B cell (primary cell): ENCODE measurements around the gene UBE2J2. TPM values are rescaled to one million over a fixed set of nuclear protein-coding genes. Genes with fewer than 3 reads are reported as not detected.

Experiments
- ATAC-seq: fragments of 200-7000 bp; cut with Tn5 transposase; one replicate; pipeline ENCODE4 v1.10.0; 2021; ENCODE audit warnings: low read depth, mild to moderate bottlenecking, moderate number of reproducible peaks, moderate library complexity
- CTCF ChIA-PET: fragments of 350-600 bp; sonication (Branson Sonifier 250); formaldehyde crosslinking; loops from one replicate; lab custom pipeline; 2021; ENCODE audit warnings: antibody characterized with exemption, inconsistent platforms; lab: Charles Lee
- POLR2A ChIA-PET: fragments of 350-600 bp; sonication (Branson Sonifier 250); formaldehyde crosslinking; loops from one replicate; lab custom pipeline; 2021; ENCODE audit warnings: antibody characterized with exemption; lab: Charles Lee
- DNase-seq: peaks from one replicate; pipeline ENCODE4 v3.0.0; 2013
- H2AFZ ChIP-seq: 2 replicates; pipeline ENCODE4 v1.6.1; 2012; ENCODE audit warnings: mild to moderate bottlenecking, low read depth, low read length; ENCODE audit not compliant: insufficient read depth, poor library complexity, severe bottlenecking
- H3K27ac ChIP-seq, 2 donors: 1 replicate in 1 of 2; 2 replicates in 1 of 2; pipeline ENCODE4 v1.5.1; 2012 to 2013; ENCODE audit warnings: low read length in 2 of 2, mild to moderate bottlenecking in 2 of 2, moderate library complexity in 1 of 2
- H3K27me3 ChIP-seq, 4 experiments: fragments of 200-600 bp in 1 of 4; sonication (generic) in 1 of 4; replicated peaks in 1 of 4; 1 replicate in 2 of 4; 2 replicates in 2 of 4; pipeline versions ENCODE4 v1.6.1 to v1.7.0; 2013 to 2016; ENCODE audit warnings: low read length in 3 of 4, mild to moderate bottlenecking in 2 of 4, mixed read lengths in 1 of 4, moderate library complexity in 1 of 4; ENCODE audit not compliant: insufficient read depth in 4 of 4, control insufficient read depth in 3 of 4; ENCODE audit errors: control extremely low read depth in 1 of 4
- H3K36me3 ChIP-seq, 2 experiments: replicated peaks in 1 of 2; 1 replicate in 1 of 2; 2 replicates in 1 of 2; pipeline versions ENCODE4 v1.6.1 to v1.7.1; 2013; ENCODE audit warnings: low read length in 1 of 2; ENCODE audit not compliant: insufficient read depth in 2 of 2, control insufficient read depth in 1 of 2; ENCODE audit errors: control extremely low read depth in 1 of 2, extremely low read depth in 1 of 2
- H3K4me1 ChIP-seq, 2 donors: fragments of 200-600 bp in 1 of 2; sonication (generic) in 1 of 2; 1 replicate in 1 of 2; 2 replicates in 1 of 2; pipeline versions ENCODE4 v1.5.1 to v1.6.1; 2013 to 2017; ENCODE audit warnings: low read length in 2 of 2; ENCODE audit not compliant: control insufficient read depth in 2 of 2, insufficient read depth in 2 of 2
- H3K4me2 ChIP-seq: replicated peaks from 2 replicates; pipeline ENCODE3; 2012; ENCODE audit warnings: mild to moderate bottlenecking, low read depth, low read length; ENCODE audit not compliant: poor library complexity, severe bottlenecking
- H3K4me3 ChIP-seq, 5 experiments: fragments of 200-600 bp in 1 of 5; sonication (generic) in 1 of 5; 1 replicate in 3 of 5; 2 replicates in 2 of 5; pipeline versions ENCODE4 v1.5.1 to v1.7.0; 2011 to 2016; ENCODE audit warnings: low read length in 4 of 5, mild to moderate bottlenecking in 4 of 5, low read depth in 2 of 5, control low read depth in 1 of 5, moderate library complexity in 1 of 5; ENCODE audit not compliant: insufficient read depth in 1 of 5; ENCODE audit errors: control extremely low read depth in 1 of 5, extremely low read depth in 1 of 5
- H3K79me2 ChIP-seq: fragments of 200-600 bp; sonication (generic); one replicate; pipeline ENCODE4 v1.6.0; 2016; ENCODE audit warnings: low read length; ENCODE audit not compliant: control insufficient read depth, insufficient read depth
- H3K9ac ChIP-seq: fragments of 200-600 bp; sonication (generic); 2 replicates; pipeline ENCODE4 v1.6.1; 2017; ENCODE audit warnings: mild to moderate bottlenecking, low read length, moderate library complexity
- H3K9me3 ChIP-seq, 3 donors: one replicate each; pipeline versions ENCODE4 v1.6.1 to v1.7.1; 2013; ENCODE audit warnings: low read length in 2 of 3; ENCODE audit not compliant: control insufficient read depth in 2 of 3, insufficient read depth in 1 of 3; ENCODE audit errors: control extremely low read depth in 1 of 3
- H4K20me1 ChIP-seq: 2 replicates; pipeline ENCODE4 v1.6.0; 2012; ENCODE audit warnings: mild to moderate bottlenecking, low read length; ENCODE audit not compliant: insufficient read depth, control insufficient read depth, poor library complexity, severe bottlenecking
- H3K27ac Mint-ChIP-seq: one replicate; pipeline ENCODE4 v1.8.0; 2021; ENCODE audit warnings: mixed read lengths
- H3K27me3 Mint-ChIP-seq: one replicate; pipeline ENCODE4 v1.8.0; 2021; ENCODE audit warnings: mixed read lengths
- H3K4me1 Mint-ChIP-seq: one replicate; pipeline ENCODE4 v1.8.0; 2021; ENCODE audit warnings: mixed read lengths
- H3K4me3 Mint-ChIP-seq: one replicate; pipeline ENCODE4 v1.8.0; 2021; ENCODE audit warnings: mixed read lengths
- H3K9me3 Mint-ChIP-seq: one replicate; pipeline ENCODE4 v1.8.0; 2022; ENCODE audit warnings: mixed read lengths; ENCODE audit not compliant: insufficient read depth
- EZH2 ChIP-seq: IDR thresholded peaks from 2 replicates; pipeline ENCODE4 v1.6.1; 2012; ENCODE audit warnings: borderline replicate concordance, low read depth, mild to moderate bottlenecking, moderate library complexity, low read length; ENCODE audit not compliant: insufficient read depth, poor library complexity, severe bottlenecking
- WGBS: methylation state at CpG from one replicate; pipeline ENCODE4 v1.1.5; 2013; ENCODE audit warnings: missing lambda C conversion rate; ENCODE audit not compliant: insufficient coverage; 5-methylcytosine and 5-hydroxymethylcytosine counted together
- intact Hi-C: fragments of 100-400 bp; cut with micrococcal nuclease; formaldehyde crosslinking; loops from one replicate; pipeline ENCODE4 v1.10.0; 2022
- polyA plus RNA-seq: library from polyadenylated mRNA; depleted of rRNA; stranded (reverse); fragments of >200 nt; gene quantifications from 2 replicates; pipeline ENCODE4 v1.2.3, GENCODE V29; 2012
- total RNA-seq, 2 donors: library from RNA; stranded (reverse); fragments of 120-200 nt in 1 of 2; gene quantifications; 1 replicate in 1 of 2; 2 replicates in 1 of 2; pipeline versions ENCODE4 v1.2.3 to v1.2.4, GENCODE V29; 2013 to 2022
- TF ChIP-seq, protein P1 (sequence below): fragments of 200-600 bp; IDR thresholded peaks from one replicate; pipeline ENCODE4 v1.8.0; 2022; ENCODE audit warnings: antibody characterized with exemption, mild to moderate bottlenecking

UBE2J2 gene
- total and polyA plus RNA-seq, 2 donors (not counting 1 experiment from before 2014, with no cell fraction given): 40.1 to 115 TPM

DNA sequence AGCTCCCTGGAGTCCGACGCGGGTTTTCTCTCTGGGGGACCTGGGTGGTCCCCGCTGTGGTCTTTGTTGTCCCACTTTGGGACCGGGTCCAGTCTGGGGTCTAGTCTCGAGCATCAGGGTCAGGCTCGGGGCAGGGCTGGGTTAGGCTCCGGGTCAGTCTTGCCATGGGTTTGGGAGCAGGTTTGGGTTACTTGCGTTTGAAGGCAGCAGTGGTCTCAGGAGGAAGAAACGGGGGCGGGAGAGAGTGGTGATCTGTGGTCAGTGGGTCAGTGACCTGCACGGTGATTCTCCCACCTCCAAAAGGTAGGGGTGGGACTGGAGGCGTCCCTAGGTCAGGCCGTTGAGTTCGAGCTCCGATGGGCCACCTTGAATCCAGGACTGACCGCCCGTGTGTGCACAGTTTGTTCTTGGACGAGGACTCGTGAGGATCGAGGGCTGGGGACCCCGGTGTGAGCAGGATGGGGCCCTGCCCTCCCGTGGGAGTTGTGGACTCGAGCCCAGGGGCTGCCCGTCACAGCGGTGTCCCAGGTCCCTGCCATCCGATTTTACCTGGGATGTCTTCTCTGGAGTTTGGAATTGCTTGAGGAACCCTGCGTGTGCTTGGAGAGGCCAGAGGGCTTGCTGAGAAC lies 39.4 kb downstream of the UBE2J2 start:
- Mint-ChIP-seq H3K4me3 (peak overlapping the region; percentile 84), H3K9me3 (no peaks in the 10 kb centered on the region), H3K27me3 (no peaks in the 10 kb centered on the region), H3K27ac (peak overlapping the region; percentile 15), H3K4me1 (peaks cover 41% of the 10 kb centered on the region)
- intact Hi-C loops: loop anchor here (5.0 to 10.0 kb wide), 2 partner anchors 73 to 199 kb away; partner anchors contain the start of genes ACAP3 and PUSL1
- Histone ChIP-seq H3K4me3 (no peak overlapping the region), H4K20me1 (peaks cover 49% of the 10 kb centered on the region), H3K79me2 (peaks cover 47% of the 10 kb centered on the region), H3K27me3 (peaks cover 0 to 18% (median 6%) of the 10 kb centered on the region in 4 experiments), H3K27ac (no peak overlapping the region), H3K4me1 (peaks cover 38 to 43% of the 10 kb centered on the region in 2 donors), H3K9ac (no peak overlapping the region), H2AFZ (no peak overlapping the region), H3K4me2 (no peak overlapping the region), H3K36me3 (peaks cover 0 to 8% of the 10 kb centered on the region in 2 experiments), H3K9me3 (peaks cover 0 to 5% (median 0%) of the 10 kb centered on the region in 3 donors)
- ChIA-PET POLR2A (no interaction called here), CTCF (interaction anchor here (1.0 kb wide), 1 partner anchor 112 kb away, joined by 3 read pairs; no protein-coding TSS in a partner anchor)
- ATAC-seq (no peak), DNase-seq (no peak)
- TF ChIP-seq EZH2: no peak
- TF ChIP-seq, protein P1, sequence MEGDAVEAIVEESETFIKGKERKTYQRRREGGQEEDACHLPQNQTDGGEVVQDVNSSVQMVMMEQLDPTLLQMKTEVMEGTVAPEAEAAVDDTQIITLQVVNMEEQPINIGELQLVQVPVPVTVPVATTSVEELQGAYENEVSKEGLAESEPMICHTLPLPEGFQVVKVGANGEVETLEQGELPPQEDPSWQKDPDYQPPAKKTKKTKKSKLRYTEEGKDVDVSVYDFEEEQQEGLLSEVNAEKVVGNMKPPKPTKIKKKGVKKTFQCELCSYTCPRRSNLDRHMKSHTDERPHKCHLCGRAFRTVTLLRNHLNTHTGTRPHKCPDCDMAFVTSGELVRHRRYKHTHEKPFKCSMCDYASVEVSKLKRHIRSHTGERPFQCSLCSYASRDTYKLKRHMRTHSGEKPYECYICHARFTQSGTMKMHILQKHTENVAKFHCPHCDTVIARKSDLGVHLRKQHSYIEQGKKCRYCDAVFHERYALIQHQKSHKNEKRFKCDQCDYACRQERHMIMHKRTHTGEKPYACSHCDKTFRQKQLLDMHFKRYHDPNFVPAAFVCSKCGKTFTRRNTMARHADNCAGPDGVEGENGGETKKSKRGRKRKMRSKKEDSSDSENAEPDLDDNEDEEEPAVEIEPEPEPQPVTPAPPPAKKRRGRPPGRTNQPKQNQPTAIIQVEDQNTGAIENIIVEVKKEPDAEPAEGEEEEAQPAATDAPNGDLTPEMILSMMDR: no peak
- WGBS: 97% methylated on average over 28 of the region's 28 CpGs

DNA sequence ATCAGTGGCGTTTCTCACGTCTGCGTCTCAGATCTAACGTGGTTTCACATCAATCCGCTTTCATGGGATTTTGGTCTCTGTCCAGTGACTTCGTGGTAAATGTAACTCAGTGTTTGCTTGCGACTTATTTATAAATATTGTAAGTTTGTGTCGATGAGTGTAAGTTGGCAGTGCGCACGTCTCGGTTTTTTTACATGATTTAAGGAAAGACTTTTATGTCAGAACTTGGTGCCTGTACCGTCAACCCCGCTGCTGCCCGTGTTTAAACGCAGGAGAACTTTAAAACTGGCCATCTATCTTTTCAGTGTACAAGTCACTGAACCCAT lies 40.1 kb downstream of the UBE2J2 start:
- CTCF ChIA-PET: no interaction called here
- Mint-ChIP-seq H3K27me3 (no peaks in the 10 kb centered on the region), H3K9me3 (no peaks in the 10 kb centered on the region), H3K27ac (peak overlapping the region; percentile 73), H3K4me3 (peak overlapping the region; percentile 84), H3K4me1 (peaks cover 42% of the 10 kb centered on the region)
- no peak for DNase-seq
- ATAC-seq: no peak
- intact Hi-C loops: loop anchor here (2.0 to 10.0 kb wide), 3 partner anchors 25 to 199 kb away; partner anchors contain the start of genes ACAP3 and PUSL1
- POLR2A ChIA-PET: no interaction called here
- Histone ChIP-seq H4K20me1 (peaks cover 56% of the 10 kb centered on the region), H3K4me1 (peaks cover 38 to 45% of the 10 kb centered on the region in 2 donors), H3K36me3 (peaks cover 0 to 12% of the 10 kb centered on the region in 2 experiments), H3K79me2 (peaks cover 54% of the 10 kb centered on the region), H3K9ac (no peak overlapping the region), H2AFZ (no peak overlapping the region), H3K27me3 (peaks cover 0 to 11% (median 3%) of the 10 kb centered on the region in 4 experiments), H3K4me3 (no peak overlapping the region), H3K27ac (no peak overlapping the region), H3K4me2 (peak overlapping the region; percentile 88), H3K9me3 (peaks cover 0 to 3% (median 0%) of the 10 kb centered on the region in 3 donors)
- WGBS: 96% methylated on average over 13 of the region's 15 CpGs
- TF ChIP-seq, protein P1: no peak
- no peak for TF ChIP-seq EZH2
